Tibial nerve (tissue), 4 donors: Measurements from ENCODE around the gene RIOK1. TPM values are rescaled to one million over a fixed set of nuclear protein-coding genes. Genes with fewer than 3 reads are reported as not detected.

Source experiments
- DNase-seq, 2 donors: peaks; one replicate each; pipeline ENCODE4 v3.0.0-alpha.2; 2019; ENCODE audit warnings: low spot score in 2 of 2
- H3K27ac ChIP-seq, 4 donors: fragments of 200-600 bp; sonication (generic) in 3 of 4; one replicate each; pipeline ENCODE4 v1.5.1; 2017 to 2019; ENCODE audit warnings: mild to moderate bottlenecking in 1 of 4
- H3K27me3 ChIP-seq, 2 donors: fragments of 200-600 bp; sonication (generic) in 1 of 2; one replicate each; pipeline versions ENCODE4 v1.5.1 to v1.6.0; 2017 to 2019
- H3K36me3 ChIP-seq, 3 donors: fragments of 200-600 bp; sonication (generic); one replicate each; pipeline ENCODE4 v1.5.1; 2018 to 2019
- H3K4me1 ChIP-seq, 4 donors: fragments of 200-600 bp; sonication (generic) in 3 of 4; one replicate each; pipeline ENCODE4 v1.5.1; 2017 to 2019
- H3K4me3 ChIP-seq, 4 donors: fragments of 200-600 bp; sonication (generic) in 3 of 4; one replicate each; pipeline ENCODE4 v1.5.1; 2017 to 2019; ENCODE audit warnings: mild to moderate bottlenecking in 1 of 4, moderate library complexity in 1 of 4
- H3K9me3 ChIP-seq, 4 donors: fragments of 200-600 bp; sonication (generic) in 3 of 4; one replicate each; pipeline ENCODE4 v1.5.1; 2017 to 2019
- EP300 ChIP-seq, 2 donors: sonication (generic); formaldehyde crosslinking; IDR thresholded peaks; one replicate each; pipeline ENCODE4 v1.6.1; 2017; ENCODE audit warnings: antibody characterized with exemption in 2 of 2, mild to moderate bottlenecking in 1 of 2
- POLR2A ChIP-seq, 2 donors: fragments of 450-650 bp; IDR thresholded peaks; one replicate each; pipeline ENCODE4 v1.6.1; 2017; ENCODE audit warnings: antibody characterized with exemption in 2 of 2, mild to moderate bottlenecking in 2 of 2, moderate library complexity in 2 of 2
- WGBS, 2 donors: methylation state at CpG; one replicate each; pipeline ENCODE4 v1.1.5; 2018; 5-methylcytosine and 5-hydroxymethylcytosine counted together
- total RNA-seq, 4 donors: library from RNA; depleted of rRNA; stranded (reverse); fragments of >200 nt; gene quantifications; one replicate each; pipeline ENCODE4 v1.1.0, GENCODE V29; 2016
- TF ChIP-seq, protein P1 (sequence below), 5 experiments: fragments of 200-600 bp in 3 of 5; fragments of 450-650 bp in 2 of 5; sonication (generic) in 3 of 5; IDR thresholded peaks; one replicate each; pipeline ENCODE4 v1.5.1; 2016 to 2019; ENCODE audit warnings: antibody characterized with exemption in 5 of 5, mild to moderate bottlenecking in 3 of 5, moderate library complexity in 2 of 5

RIOK1 gene
- total RNA-seq, 4 donors from 2014 or later: 9.0 to 25.2 (median 12.9) TPM

DNA sequence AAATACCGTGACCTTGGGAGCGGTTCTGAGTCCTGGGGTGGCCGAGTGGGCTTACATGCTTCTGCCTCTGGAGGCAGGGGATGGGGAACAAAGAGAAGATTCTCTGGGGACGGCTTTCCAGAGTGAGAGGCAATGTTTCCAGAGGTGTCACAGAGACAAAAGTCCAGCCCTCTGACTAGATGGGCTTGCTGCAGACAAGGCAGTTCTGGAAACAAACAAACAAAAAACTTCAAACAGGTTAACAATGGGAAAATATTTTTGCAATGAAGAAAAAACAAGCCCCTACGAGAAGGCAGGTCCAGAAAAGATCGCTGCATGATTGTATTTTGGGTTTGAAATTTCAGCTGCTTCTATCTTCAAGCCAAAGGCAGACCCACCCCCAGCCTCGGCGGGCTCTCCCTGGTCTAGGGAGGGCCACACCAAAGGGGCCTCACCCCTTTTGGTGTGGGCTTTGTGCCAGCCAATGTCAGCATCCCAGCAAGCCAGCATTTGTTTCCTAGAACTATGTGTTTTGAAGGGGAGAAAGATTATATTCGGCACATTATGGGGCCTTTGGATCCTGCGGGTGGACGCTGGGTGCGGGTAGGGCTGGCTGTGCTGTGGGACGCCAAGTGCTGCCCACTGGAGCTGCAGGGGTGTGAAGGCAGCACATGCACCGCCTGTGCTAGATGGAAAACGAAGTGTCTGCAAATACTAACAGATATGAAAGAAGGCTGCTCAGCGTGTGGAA lies 42.9 kb downstream of the RIOK1 start:
- no peak overlapping the region for H3K4me3 ChIP-seq
- 53 to 55% methylated on average over 16 of the region's 16 CpGs for WGBS, 2 donors
- TF ChIP-seq, protein P1, sequence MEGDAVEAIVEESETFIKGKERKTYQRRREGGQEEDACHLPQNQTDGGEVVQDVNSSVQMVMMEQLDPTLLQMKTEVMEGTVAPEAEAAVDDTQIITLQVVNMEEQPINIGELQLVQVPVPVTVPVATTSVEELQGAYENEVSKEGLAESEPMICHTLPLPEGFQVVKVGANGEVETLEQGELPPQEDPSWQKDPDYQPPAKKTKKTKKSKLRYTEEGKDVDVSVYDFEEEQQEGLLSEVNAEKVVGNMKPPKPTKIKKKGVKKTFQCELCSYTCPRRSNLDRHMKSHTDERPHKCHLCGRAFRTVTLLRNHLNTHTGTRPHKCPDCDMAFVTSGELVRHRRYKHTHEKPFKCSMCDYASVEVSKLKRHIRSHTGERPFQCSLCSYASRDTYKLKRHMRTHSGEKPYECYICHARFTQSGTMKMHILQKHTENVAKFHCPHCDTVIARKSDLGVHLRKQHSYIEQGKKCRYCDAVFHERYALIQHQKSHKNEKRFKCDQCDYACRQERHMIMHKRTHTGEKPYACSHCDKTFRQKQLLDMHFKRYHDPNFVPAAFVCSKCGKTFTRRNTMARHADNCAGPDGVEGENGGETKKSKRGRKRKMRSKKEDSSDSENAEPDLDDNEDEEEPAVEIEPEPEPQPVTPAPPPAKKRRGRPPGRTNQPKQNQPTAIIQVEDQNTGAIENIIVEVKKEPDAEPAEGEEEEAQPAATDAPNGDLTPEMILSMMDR (IDR thresholded peaks at IDR 0.05): no peak
- no peak for TF ChIP-seq POLR2A (IDR thresholded peaks at IDR 0.05)
- no peak for TF ChIP-seq EP300 (IDR thresholded peaks at IDR 0.05)
- no peak for DNase-seq
- H3K36me3 ChIP-seq: no peaks in the 10 kb centered on the region
- H3K9me3 ChIP-seq: no peaks in the 10 kb centered on the region
- no peak overlapping the region for H3K27ac ChIP-seq
- peaks cover 0 to 3% of the 10 kb centered on the region in 2 donors for H3K27me3 ChIP-seq
- peaks cover 0 to 4% (median 0%) of the 10 kb centered on the region in 4 donors for H3K4me1 ChIP-seq

- no peak for TF ChIP-seq EP300 (IDR thresholded peaks at IDR 0.05)
- TF ChIP-seq, protein P1 (IDR thresholded peaks at IDR 0.05): no peak
- TF ChIP-seq POLR2A (IDR thresholded peaks at IDR 0.05): no peak
- Histone ChIP-seq H3K9me3 (no peaks in the 10 kb centered on the region), H3K4me1 (peaks cover 0 to 4% (median 0%) of the 10 kb centered on the region in 4 donors), H3K36me3 (no peaks in the 10 kb centered on the region), H3K27me3 (peaks cover 0 to 3% of the 10 kb centered on the region in 2 donors), H3K27ac (no peak overlapping the region), H3K4me3 (no peak overlapping the region)
- DNase-seq: no peak
- 72 to 83% methylated on average over 5 of the region's 5 CpGs for WGBS, 2 donors
Measured at GRCh38 chr6:7433121-7433617, 43.6 kb downstream of the RIOK1 start.

DNA sequence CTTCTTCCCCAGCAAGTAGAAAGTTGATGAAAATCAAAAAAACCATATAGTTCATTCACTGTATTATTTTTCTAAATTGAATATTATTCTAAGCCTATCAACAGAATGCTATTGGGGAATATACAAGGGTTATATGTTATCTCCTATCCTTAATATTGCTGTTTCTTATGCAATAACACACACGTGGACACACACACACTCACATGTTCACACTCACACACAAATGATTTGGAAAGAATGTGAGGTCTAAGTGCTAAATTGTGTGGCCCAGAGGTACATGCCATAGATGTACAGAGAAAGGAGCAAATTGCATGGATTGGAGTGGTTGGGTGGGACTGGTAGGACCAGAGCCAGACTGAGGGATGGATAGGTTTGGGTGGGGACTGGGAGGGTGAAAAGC lies 45.1 kb downstream of the RIOK1 start:
- H3K27ac ChIP-seq: no peak overlapping the region
- DNase-seq: no peak
- H3K4me3 ChIP-seq: no peak overlapping the region
- 77 to 84% methylated on average over 1 of the region's 1 CpG for WGBS, 2 donors
- H3K27me3 ChIP-seq: peaks cover 0 to 3% of the 10 kb centered on the region in 2 donors
- H3K9me3 ChIP-seq: no peaks in the 10 kb centered on the region
- peaks cover 0 to 4% (median 0%) of the 10 kb centered on the region in 4 donors for H3K4me1 ChIP-seq
- TF ChIP-seq POLR2A (IDR thresholded peaks at IDR 0.05) (no peak), EP300 (IDR thresholded peaks at IDR 0.05) (no peak)
- TF ChIP-seq, protein P1 (IDR thresholded peaks at IDR 0.05): no peak
- no peaks in the 10 kb centered on the region for H3K36me3 ChIP-seq

- Histone ChIP-seq H3K4me1 (no peaks in the 10 kb centered on the region), H3K27ac (no peak overlapping the region), H3K9me3 (no peaks in the 10 kb centered on the region), H3K36me3 (no peaks in the 10 kb centered on the region), H3K4me3 (no peak overlapping the region), H3K27me3 (peaks cover 0 to 3% of the 10 kb centered on the region in 2 donors)
- TF ChIP-seq EP300 (IDR thresholded peaks at IDR 0.05): no peak
- TF ChIP-seq POLR2A (IDR thresholded peaks at IDR 0.05): no peak
- TF ChIP-seq, protein P1 (IDR thresholded peaks at IDR 0.05): no peak
- 96 to 98% methylated on average over 3 of the region's 3 CpGs for WGBS, 2 donors
- no peak for DNase-seq
Measured at GRCh38 chr6:7438011-7438410, 48.4 kb downstream of the RIOK1 start.

DNA sequence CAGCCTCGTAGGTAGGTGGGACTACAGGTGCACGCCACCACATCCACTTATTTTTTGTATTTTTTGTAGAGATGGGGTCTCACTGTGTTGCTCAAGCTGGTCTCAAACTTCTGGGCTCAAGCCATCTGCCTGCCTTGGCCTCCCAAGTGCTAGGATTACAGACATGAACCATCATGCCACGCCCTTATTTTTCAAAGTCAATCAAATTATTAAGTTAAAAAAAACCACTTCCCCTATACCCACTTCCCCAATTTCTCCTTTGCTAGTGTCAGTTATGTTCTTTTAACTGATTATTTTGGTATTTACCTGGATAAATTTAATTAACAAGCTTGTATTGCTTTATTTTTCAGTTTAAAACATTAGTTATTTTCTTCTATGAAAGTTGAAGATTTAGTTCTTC lies 49.6 kb downstream of the RIOK1 start:
- H3K27me3 ChIP-seq: peaks cover 0 to 3% of the 10 kb centered on the region in 2 donors
- DNase-seq: no peak
- no peaks in the 10 kb centered on the region for H3K36me3 ChIP-seq
- H3K9me3 ChIP-seq: no peaks in the 10 kb centered on the region
- TF ChIP-seq EP300 (IDR thresholded peaks at IDR 0.05): no peak
- no peak for TF ChIP-seq POLR2A (IDR thresholded peaks at IDR 0.05)
- TF ChIP-seq, protein P1 (IDR thresholded peaks at IDR 0.05): no peak
- WGBS, 2 donors: 85 to 95% methylated on average over 3 of the region's 3 CpGs
- H3K4me3 ChIP-seq: no peak overlapping the region
- no peaks in the 10 kb centered on the region for H3K4me1 ChIP-seq
- H3K27ac ChIP-seq: no peak overlapping the region
